ENCODE data around the gene PUS7. TPM values are rescaled to one million over a fixed set of nuclear protein-coding genes. Genes with fewer than 3 reads are reported as not detected.

The PUS7 gene
- total RNA-seq, result 14.9 and 20.4 TPM in 2 replicates

GRCh38 chr7:105521717-105522463 is at the start of gene PUS7:
PUS7 (minus strand) TSS chr7:105522271; CDS start chr7:105508512, 13,759 bp downstream.

DNA sequence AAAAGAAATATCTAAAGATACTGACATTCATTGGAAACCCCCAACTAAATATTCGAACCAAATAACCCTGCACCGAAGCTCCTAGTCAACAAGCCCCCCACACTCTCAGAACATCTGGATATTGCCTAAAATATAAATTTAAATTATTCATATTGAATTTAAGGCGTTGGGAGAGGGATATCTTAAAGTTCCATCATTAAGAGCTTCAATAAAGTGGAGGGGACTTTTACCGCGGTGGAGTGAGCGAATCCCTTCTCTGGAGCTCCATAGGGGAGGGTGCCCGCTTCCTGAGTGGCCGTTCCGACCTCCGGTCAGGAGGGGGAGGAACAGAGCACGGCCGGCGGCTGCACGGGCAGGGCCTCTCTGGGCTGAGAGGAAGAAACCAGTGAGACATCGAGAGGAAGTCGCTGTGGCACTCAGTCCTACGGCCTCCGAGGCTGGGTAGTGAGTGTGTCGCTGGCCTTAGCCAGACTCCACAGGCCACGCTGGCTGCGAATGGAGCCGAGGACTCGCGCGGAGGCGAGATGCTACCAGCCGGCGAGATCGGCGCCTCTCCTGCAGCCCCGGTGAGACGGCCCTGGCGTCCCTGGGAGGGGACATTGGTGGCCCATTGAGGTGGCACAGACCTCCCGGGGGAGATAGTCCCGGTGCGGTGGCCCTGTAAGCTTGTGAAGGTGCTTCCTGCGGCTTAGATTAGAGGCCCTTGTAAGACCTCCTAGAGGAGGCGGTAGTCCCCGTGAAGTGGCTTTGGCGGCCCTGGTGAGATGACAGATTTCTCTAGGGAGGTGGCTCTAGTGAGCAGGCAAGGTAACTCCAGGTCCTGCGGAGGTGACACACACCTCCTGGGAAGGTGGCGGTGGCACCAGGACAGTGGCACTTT is 10.0 kb upstream of the PUS7 start, which contains the start of gene RINT1:
TSS of gene RINT1 (plus strand) at position 410 of the 880 bp plus-strand sequence. CDS start at position 525, 115 bp downstream.

Other genes starting within 250 kb of the PUS7 start
- 53.7 and 74.4 TPM in 2 replicates for gene SRPK2, start 133.3 kb downstream of the PUS7 start, total RNA-seq
- gene RINT1, start 9.9 kb upstream of the PUS7 start, total RNA-seq, result 14.8 and 19.6 TPM in 2 replicates
- 0.13 TPM in 1 of 2 replicates, not detected in the other for gene EFCAB10, start 59.2 kb upstream of the PUS7 start, total RNA-seq

Measured in smooth muscle cell of the pulmonary artery (primary cell).